Mononuclear cell (primary cell): Measurements from ENCODE around the gene CEP83. TPM values are rescaled to one million over a fixed set of nuclear protein-coding genes. Genes with fewer than 3 reads are reported as not detected.

Source experiments
- H3K27me3 ChIP-seq: 2 replicates; pipeline ENCODE4 v1.6.0; 2011; ENCODE audit warnings: low read length, control low read depth; ENCODE audit not compliant: insufficient read depth
- H3K4me1 ChIP-seq: 2 replicates; pipeline ENCODE4 v1.5.1; 2011; ENCODE audit warnings: mild to moderate bottlenecking, low read length, control low read depth; ENCODE audit not compliant: insufficient read depth
- H3K4me3 ChIP-seq: 2 replicates; pipeline ENCODE4 v1.5.1; 2011; ENCODE audit warnings: mild to moderate bottlenecking, low read length, moderate library complexity
- H3K9me3 ChIP-seq: 2 replicates; pipeline ENCODE4 v1.5.1; 2011; ENCODE audit warnings: low read depth, mild to moderate bottlenecking, control low read depth, low read length
- total RNA-seq: library from RNA; depleted of rRNA; stranded (reverse); fragments of >200 nt; gene quantifications from one replicate; pipeline ENCODE4 v1.2.3, GENCODE V29; 2012

The CEP83 gene
- total RNA-seq, 1 donor = 7.8 TPM

- Histone ChIP-seq H3K4me3 (no peak overlapping the region), H3K9me3 (no peaks in the 10 kb centered on the region), H3K27me3 (no peaks in the 10 kb centered on the region), H3K4me1 (peaks cover 62% of the 10 kb centered on the region)
Measured at GRCh38 chr12:94265966-94266745, 193.5 kb downstream of the CEP83 start.

GRCh38 chr12:94265539-94265938, 194.1 kb downstream of the CEP83 start:
- H3K4me1 ChIP-seq = peaks cover 59% of the 10 kb centered on the region
- H3K9me3 ChIP-seq = no peaks in the 10 kb centered on the region
- no peak overlapping the region for H3K4me3 ChIP-seq
- no peaks in the 10 kb centered on the region for H3K27me3 ChIP-seq

- H3K4me1 ChIP-seq = peaks cover 59% of the 10 kb centered on the region
- H3K9me3 ChIP-seq = no peaks in the 10 kb centered on the region
Measured at GRCh38 chr12:94264736-94265485, 194.8 kb downstream of the CEP83 start.

GRCh38 chr12:94263905-94264561, 195.6 kb downstream of the CEP83 start:
- H3K9me3 ChIP-seq = no peaks in the 10 kb centered on the region
- no peak overlapping the region for H3K4me3 ChIP-seq
- H3K4me1 ChIP-seq = peaks cover 59% of the 10 kb centered on the region
- H3K27me3 ChIP-seq = no peaks in the 10 kb centered on the region

More at GRCh38 chr12:94264736-94265485, 194.8 kb downstream of the CEP83 start:
- H3K27me3 ChIP-seq = no peaks in the 10 kb centered on the region
- H3K4me3 ChIP-seq = no peak overlapping the region

GRCh38 chr12:94263011-94263811, 196.5 kb downstream of the CEP83 start:
- Histone ChIP-seq H3K4me3 (peak overlapping the region; percentile 56), H3K4me1 (peaks cover 56% of the 10 kb centered on the region), H3K27me3 (no peaks in the 10 kb centered on the region), H3K9me3 (no peaks in the 10 kb centered on the region)

GRCh38 chr12:94262228-94263010, 197.2 kb downstream of the CEP83 start:
- no peaks in the 10 kb centered on the region for H3K27me3 ChIP-seq
- no peaks in the 10 kb centered on the region for H3K9me3 ChIP-seq
- peak overlapping the region; percentile 56 for H3K4me3 ChIP-seq
- H3K4me1 ChIP-seq = peaks cover 48% of the 10 kb centered on the region

- Histone ChIP-seq H3K9me3 (no peaks in the 10 kb centered on the region), H3K4me3 (no peak overlapping the region), H3K4me1 (peaks cover 45% of the 10 kb centered on the region), H3K27me3 (no peaks in the 10 kb centered on the region)
Measured at GRCh38 chr12:94261786-94262185, 197.9 kb downstream of the CEP83 start.

GRCh38 chr12:94261119-94261518, 198.5 kb downstream of the CEP83 start:
- Histone ChIP-seq H3K4me3 (no peak overlapping the region), H3K4me1 (peaks cover 38% of the 10 kb centered on the region), H3K27me3 (no peaks in the 10 kb centered on the region), H3K9me3 (no peaks in the 10 kb centered on the region)

GRCh38 chr12:94260717-94261116, 198.9 kb downstream of the CEP83 start:
- Histone ChIP-seq H3K4me1 (peaks cover 34% of the 10 kb centered on the region), H3K27me3 (no peaks in the 10 kb centered on the region), H3K9me3 (no peaks in the 10 kb centered on the region)

GRCh38 chr12:94260017-94260416, 199.7 kb downstream of the CEP83 start:
- Histone ChIP-seq H3K4me3 (no peak overlapping the region), H3K9me3 (no peaks in the 10 kb centered on the region), H3K27me3 (no peaks in the 10 kb centered on the region), H3K4me1 (peaks cover 32% of the 10 kb centered on the region)

More at GRCh38 chr12:94260717-94261116, 198.9 kb downstream of the CEP83 start:
- no peak overlapping the region for H3K4me3 ChIP-seq

- Histone ChIP-seq H3K4me1 (peaks cover 23% of the 10 kb centered on the region), H3K4me3 (no peak overlapping the region)
Measured at GRCh38 chr12:94258593-94258992, 201.1 kb downstream of the CEP83 start.

More at GRCh38 chr12:94258593-94258992, 201.1 kb downstream of the CEP83 start:
- Histone ChIP-seq H3K9me3 (no peaks in the 10 kb centered on the region), H3K27me3 (no peaks in the 10 kb centered on the region)
